MG63 (cell line): Measurements from ENCODE around the gene RTN4R. TPM values are rescaled to one million over a fixed set of nuclear protein-coding genes. Genes with fewer than 3 reads are reported as not detected.

ENCODE experiments used
- DNase-seq: peaks from one replicate; pipeline ENCODE4 v3.0.0-alpha.2; 2020
- H3K27me3 ChIP-seq: fragments of 250-450 bp; sonication (Bioruptor Pico); 2 replicates; pipeline ENCODE4 v1.5.1; 2020; ENCODE audit warnings: mild to moderate bottlenecking, moderate library complexity
- H3K36me3 ChIP-seq: fragments of 250-450 bp; sonication (Bioruptor Pico); 2 replicates; pipeline ENCODE4 v1.5.1; 2020; ENCODE audit warnings: mild to moderate bottlenecking, moderate library complexity
- H3K4me3 ChIP-seq: fragments of 250-450 bp; sonication (Bioruptor Pico); 2 replicates; pipeline ENCODE4 v1.5.1; 2020; ENCODE audit warnings: mild to moderate bottlenecking, moderate library complexity
- H3K9me3 ChIP-seq: fragments of 250-450 bp; sonication (Bioruptor Pico); 2 replicates; pipeline ENCODE4 v1.5.1; 2020; ENCODE audit warnings: mild to moderate bottlenecking, moderate library complexity
- total RNA-seq: library from RNA; depleted of rRNA; stranded (reverse); fragments of >200 nt; shearing (Covaris generic); gene quantifications from 2 replicates; pipeline ENCODE4 v1.2.3, GENCODE V29; 2014; ENCODE audit warnings: low replicate concordance

Gene RTN4R
- total RNA-seq, 1 experiment from 2014 or later = 5.7 TPM

DNA sequence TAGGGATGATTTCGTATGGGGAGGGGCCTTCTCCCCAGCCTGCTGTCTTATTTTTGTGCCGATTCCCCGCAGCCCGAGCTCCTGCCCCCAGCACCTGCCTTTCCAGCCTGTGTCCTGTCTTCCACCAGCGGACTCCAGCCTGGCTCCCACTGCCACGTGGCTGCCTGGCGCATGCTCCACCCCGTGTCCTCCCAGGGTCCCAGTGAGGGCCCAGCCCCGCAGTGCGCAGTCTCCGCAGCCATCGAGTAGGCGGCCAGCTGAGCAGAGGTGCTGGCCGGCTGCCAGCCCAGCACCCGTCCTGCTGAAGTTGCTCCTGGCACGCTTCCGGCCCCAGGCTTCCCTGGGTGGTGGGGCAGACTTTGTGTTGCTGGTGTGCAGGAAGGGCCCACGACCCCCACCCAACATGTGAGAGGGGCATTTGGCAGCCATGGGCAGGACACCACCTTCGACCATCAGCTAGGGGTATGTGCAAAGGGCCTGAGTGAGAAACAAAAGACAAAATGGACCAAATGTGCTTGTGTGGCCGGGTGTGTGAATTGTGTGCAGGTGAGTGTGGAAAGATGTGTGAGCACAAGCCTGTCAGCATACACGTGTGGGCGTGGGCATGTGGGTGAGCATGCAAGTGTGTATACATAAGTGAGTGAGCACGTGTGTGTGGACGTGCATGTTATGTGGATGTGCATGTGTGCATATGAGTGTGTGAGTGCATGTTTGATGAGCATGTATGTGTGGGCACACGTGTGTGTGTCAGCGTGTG is 55.9 kb downstream of the RTN4R start:
- Histone ChIP-seq H3K4me3 (no peak overlapping the region), H3K27me3 (no peaks in the 10 kb centered on the region), H3K36me3 (no peaks in the 10 kb centered on the region), H3K9me3 (no peaks in the 10 kb centered on the region)
- DNase-seq = no peak

DNA sequence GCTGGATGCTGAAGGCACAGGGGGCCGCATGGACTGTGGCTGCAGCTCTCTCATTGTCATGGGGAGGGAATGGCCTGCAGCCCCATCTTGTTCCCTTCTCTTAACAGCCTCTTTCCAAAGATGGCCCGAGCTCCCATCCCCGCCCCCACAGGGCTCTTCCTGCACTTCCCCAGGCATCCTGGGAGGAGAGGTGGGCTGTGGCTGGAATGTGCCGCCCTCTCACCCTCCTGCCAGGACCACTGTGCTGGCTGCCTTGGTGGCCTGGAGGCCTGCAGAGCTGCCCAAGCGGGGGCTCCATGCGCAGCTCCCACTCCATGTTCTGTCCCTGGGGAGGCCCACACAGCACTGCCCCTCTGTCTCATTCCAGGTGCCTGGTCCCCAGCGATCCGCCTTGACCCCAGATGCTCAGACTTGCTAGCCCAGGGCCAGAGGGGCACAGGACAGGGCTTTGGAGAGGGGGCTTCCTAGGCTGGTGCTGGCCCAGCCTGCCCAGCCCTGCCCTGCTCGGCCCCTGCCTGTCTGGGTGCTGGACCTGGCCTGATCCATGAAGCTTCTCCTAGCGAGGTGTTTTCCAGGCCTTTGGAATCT is 56.6 kb downstream of the RTN4R start:
- Histone ChIP-seq H3K4me3 (no peak overlapping the region), H3K9me3 (no peaks in the 10 kb centered on the region)

DNA sequence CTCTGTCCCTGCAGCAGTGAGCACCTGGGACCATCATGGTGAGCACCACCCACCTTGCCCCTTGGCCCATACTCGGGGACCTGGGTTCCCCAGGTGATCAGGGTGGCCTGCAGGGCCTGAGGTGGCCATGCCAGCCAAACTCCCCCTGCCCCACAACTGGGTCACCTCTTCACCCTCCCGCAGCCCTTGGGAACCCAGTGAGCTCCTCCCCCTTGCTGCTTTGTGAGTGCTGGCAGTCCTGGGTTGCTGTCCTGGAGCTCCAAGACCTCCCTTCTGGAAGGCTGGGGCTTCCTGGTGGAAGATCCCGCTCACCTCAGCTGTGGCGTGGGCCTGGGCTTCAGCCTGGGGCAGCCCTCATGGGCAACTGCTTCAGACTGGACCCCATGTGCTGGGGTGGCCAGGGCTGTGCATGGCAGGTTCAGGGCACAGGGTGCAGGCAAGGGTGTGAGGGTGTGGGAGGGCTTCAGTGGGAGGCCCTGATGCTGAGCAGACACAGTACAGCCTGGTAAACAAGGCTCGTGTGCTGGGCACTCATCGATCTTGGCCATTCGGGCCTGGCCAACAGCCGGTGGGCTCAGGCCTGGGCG is 57.6 kb downstream of the RTN4R start:
- H3K4me3 ChIP-seq = no peak overlapping the region
- H3K9me3 ChIP-seq = no peaks in the 10 kb centered on the region
- no peaks in the 10 kb centered on the region for H3K36me3 ChIP-seq
- no peak for DNase-seq
- H3K27me3 ChIP-seq = no peaks in the 10 kb centered on the region

More for the DNA sequence above, 56.6 kb downstream of the RTN4R start:
- H3K36me3 ChIP-seq = no peaks in the 10 kb centered on the region
- no peaks in the 10 kb centered on the region for H3K27me3 ChIP-seq
- DNase-seq = no peak

DNA sequence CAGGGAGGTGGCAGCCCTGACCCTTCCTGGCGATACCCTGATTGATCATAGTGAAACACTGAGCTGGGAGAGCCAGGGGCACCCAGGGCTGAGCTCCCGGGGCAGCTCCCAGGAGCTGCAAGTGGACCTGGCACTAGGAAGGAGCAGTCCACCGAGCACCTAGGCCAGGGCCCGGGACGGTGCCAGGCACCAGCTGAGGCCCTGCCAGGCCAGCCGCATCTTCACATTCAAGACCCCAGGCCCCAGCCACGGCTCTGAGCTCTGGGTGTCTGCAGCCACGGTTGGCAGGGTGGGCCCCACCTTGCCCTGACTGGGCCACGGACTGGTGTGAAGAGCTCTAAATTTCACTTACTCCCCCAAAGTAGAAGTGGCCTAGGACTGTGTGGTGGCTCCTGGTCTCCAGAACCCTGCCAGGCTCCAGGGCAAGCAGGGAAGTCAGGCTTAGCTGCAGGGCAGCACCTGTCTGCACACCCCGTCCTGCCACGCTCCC is 58.3 kb downstream of the RTN4R start:
- no peak overlapping the region for H3K4me3 ChIP-seq
- no peaks in the 10 kb centered on the region for H3K36me3 ChIP-seq
- no peaks in the 10 kb centered on the region for H3K27me3 ChIP-seq
- DNase-seq = no peak
- no peaks in the 10 kb centered on the region for H3K9me3 ChIP-seq

DNA sequence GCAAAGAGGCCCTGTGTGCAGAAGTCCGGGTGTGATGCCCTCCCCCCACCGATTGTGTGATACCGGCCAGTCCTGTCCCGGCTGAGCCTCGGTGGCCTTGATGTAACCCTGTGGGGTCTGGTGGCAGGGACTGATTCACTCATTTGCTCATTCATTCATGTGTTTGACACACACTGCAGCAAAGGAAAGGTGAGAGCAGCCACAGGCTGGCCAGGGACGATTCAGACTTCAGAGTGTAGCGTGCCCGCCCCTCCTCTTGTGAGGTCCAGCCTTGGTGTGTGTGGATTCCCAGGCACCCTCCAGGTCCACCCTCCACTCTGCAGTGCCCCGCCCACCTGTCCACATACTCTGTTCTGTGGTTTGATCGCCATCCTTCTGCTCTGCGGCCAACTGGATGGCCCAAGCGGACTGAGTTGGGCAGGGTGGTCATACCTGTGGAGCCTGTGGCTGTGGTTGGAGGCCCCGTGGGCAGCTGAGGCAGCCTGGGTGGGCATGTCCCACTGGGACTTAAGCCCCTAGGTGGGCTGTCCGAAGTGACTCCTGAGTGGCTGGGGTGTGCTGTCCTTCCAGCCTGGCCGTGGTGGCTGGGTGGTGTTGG is 59.3 kb downstream of the RTN4R start:
- Histone ChIP-seq H3K9me3 (no peaks in the 10 kb centered on the region), H3K36me3 (no peaks in the 10 kb centered on the region), H3K27me3 (no peaks in the 10 kb centered on the region), H3K4me3 (no peak overlapping the region)
- no peak for DNase-seq

DNA sequence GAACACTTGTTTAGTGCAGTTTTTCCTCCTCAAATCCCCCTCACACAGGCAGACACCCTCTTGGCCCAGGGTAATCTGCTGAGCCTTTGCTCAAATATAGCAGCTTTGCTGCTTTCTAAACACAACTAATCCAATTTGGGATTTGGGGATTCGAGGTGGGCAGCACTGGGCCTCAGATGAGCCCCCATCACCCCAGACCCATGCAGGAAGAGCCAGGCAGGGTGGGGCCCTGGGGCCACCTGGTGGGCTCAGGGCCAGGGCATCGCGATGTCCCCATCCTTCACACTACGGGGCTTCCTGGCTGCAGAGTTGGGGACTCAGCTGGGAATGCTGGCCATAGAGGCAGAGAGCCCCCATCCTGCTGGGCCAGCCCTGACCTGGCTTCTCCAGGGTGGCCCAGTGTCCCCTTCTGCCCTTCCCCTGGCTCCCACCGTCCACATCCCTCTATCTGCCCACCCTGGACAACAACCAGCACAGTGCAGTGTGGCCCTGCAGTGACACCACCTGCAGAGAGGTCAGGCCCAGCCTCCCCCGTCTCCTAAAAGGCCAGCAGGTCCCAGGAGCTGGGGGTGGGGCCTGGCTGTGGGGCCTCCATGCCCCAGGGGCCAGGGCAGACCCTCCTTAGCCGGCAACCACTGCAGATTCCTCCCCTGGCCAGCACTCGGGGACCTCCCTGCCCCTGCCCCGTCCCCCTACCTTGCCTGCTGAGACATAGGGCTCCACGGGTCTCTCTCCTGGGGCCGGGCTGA is 60.7 kb downstream of the RTN4R start:
- no peaks in the 10 kb centered on the region for H3K9me3 ChIP-seq
- H3K4me3 ChIP-seq = peak overlapping the region; percentile 67
- no peaks in the 10 kb centered on the region for H3K27me3 ChIP-seq
- no peak for DNase-seq
- H3K36me3 ChIP-seq = no peaks in the 10 kb centered on the region

DNA sequence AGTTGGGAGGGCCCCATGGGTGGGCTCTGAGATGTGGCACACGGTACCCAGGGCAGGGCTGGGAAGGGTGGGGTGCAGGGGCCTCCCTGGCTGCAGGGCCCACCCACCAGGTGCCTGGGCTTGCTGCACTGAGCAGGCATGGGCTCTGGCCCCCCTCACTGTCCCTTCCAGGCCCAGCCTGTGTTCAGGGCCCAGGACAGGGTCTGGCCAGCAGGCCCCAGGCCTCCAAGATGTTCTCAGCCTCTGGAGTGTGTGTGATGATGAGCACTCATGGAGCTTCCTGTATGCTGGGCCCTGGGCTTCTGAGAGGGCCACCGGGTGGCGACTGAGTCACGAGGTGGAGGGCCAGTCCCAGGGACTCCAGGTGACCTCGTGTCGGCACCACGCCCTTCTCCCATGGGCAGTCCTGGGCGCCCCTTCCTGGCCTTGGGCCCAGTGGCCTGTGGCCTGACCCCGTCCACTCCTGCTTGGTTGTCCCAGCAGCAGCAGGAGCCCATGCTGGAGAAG is 61.4 kb downstream of the RTN4R start:
- Histone ChIP-seq H3K4me3 (peak overlapping the region; percentile 67), H3K9me3 (no peaks in the 10 kb centered on the region), H3K36me3 (no peaks in the 10 kb centered on the region), H3K27me3 (no peaks in the 10 kb centered on the region)
- peak; percentile 32 for DNase-seq

DNA sequence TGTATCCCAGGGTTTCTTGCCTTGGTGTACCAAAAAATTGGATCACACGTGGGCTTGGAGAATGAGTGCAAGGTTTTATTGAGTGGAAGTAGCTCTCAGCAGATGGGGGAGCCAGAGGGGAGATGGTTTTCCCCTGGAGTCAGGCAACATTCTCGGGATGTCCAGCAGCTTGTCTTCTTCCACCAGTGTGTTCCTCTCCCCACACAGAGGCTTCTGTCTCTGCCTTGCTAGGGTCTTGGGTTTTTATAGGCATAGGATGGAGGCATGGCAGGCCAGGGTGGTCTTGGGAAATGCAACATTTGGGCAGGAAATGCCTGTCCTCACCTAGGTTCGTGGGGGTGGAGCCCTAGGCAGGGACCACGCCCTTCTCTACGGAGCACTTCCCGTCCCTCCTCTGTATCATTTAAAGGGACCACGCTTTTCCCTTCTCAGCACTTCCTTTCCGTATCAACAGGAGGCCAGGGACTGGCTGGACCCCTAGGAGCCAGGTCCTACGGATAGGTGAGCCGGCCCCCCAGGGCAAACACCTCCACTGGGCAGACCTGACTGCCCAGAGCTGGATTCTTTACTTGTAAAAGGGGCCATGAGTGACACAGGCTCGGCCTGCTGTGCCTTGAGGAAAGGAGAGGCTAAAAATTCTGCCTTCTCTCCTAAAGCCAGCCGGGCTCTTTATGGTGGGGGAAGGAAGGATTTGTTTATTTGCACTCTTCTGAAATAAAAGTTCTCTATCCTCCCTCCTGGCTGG is 62.0 kb downstream of the RTN4R start:
- peak overlapping the region; percentile 67 for H3K4me3 ChIP-seq
- DNase-seq = peak; percentile 60
- H3K27me3 ChIP-seq = no peaks in the 10 kb centered on the region
- no peaks in the 10 kb centered on the region for H3K36me3 ChIP-seq
- no peaks in the 10 kb centered on the region for H3K9me3 ChIP-seq

DNA sequence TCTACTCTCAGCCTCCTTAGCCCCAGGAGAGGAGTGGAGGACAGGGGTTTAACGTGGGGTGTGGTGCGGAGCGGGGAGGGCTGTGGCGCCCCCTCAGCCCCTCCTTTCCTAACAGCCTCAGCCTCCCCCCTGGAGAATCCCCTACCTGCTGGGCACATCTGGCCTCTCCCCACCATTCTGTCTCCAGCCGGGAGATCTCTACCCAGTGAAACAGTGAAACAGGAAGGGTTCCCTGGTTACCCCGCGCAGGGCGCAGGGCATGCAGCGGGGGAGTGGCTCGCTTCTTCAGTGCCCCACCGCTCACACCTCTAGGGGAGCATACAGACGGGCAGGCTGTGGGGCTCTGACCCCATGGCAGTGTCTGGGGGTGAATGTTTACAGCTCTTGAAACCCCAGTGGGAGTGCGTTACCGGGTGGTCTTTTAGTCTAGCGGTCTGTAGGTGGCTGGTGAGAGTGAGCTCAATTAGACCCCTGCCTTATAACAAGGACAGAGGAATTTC is 62.6 kb downstream of the RTN4R start:
- Histone ChIP-seq H3K4me3 (no peak overlapping the region), H3K27me3 (no peaks in the 10 kb centered on the region), H3K36me3 (no peaks in the 10 kb centered on the region), H3K9me3 (no peaks in the 10 kb centered on the region)
- DNase-seq = no peak

DNA sequence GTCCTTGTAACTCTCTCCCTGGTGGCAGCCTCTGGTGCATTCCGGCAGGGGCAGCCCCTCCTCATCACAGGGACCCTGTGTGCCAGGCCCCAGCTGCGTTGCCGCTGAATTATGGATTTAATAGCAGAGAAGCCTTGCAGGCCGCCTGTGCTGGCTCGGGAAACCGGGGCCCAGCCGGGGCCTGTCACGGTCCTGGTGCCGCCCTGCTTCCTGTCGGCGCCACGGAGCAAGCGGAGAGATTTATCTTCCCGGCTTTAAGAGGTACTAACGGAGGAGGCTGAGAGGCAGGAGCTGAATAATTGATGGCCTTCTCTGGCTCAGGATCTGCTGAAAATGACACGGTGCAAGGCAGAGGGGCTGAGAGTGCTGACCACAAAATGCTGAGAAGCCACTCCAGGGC is 63.3 kb downstream of the RTN4R start:
- DNase-seq = no peak
- peaks cover under 1% of the 10 kb centered on the region; the same call in 1 of the 2 replicates for H3K27me3 ChIP-seq
- no peaks in the 10 kb centered on the region for H3K9me3 ChIP-seq
- H3K4me3 ChIP-seq = no peak overlapping the region
- H3K36me3 ChIP-seq = no peaks in the 10 kb centered on the region

DNA sequence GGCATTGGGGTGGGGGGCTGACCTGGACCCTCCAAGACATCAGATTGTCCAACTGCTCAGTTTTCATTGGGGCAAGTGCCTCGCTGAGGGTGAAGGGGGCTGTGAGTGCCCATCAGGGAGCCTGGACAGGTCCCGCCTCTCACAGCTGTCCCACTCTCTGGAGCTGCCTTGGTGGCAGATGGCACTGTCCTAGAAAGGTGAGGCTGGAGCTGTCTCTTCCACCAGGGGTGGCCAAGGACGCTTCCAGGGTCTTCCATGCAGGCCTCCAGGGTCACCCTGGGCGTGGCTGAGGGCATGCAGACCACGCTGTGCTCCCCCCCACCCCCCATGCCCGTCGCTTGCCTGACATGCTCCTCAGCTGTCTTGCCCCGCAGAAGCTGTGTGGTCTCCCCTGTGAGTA is 63.8 kb downstream of the RTN4R start:
- DNase-seq = no peak
- H3K9me3 ChIP-seq = no peaks in the 10 kb centered on the region
- H3K27me3 ChIP-seq = peaks cover 2% of the 10 kb centered on the region; the same call in 1 of the 2 replicates
- H3K4me3 ChIP-seq = no peak overlapping the region
- no peaks in the 10 kb centered on the region for H3K36me3 ChIP-seq

DNA sequence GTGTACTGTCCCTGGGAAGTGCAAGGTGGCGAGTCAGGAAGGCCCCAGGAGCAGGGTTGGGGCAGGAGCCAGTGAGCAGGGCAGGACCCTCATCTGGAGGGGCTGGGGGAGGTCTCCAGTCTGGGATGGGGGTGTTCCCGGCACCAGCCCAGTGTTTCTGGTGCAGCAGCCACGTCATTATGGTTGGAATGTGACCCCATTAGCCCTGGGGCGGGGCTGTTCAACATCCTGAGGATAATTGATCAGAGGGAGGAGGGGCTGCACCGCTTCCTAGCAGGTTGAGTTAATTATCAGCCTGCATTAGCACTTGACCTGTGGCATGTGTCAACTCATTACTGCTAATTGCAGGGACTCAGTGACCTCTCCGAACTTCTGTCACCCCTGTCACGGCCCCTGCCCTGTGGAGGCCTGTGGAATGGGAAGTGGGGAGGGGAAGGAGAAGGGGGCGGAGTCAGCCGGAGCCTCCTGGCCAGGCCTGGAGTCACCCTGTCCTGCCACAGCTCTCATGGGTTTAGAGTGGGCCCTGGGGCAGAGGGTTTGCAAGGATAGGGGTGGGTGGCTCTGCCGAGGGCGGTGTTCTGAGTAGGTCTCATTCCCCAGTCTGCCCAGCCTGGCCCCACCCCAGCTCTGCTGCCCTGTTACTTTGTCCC is 64.4 kb downstream of the RTN4R start:
- H3K27me3 ChIP-seq = peaks cover 2% of the 10 kb centered on the region; the same call in 1 of the 2 replicates
- DNase-seq = peak; percentile 40
- H3K36me3 ChIP-seq = no peaks in the 10 kb centered on the region
- no peak overlapping the region for H3K4me3 ChIP-seq
- H3K9me3 ChIP-seq = no peaks in the 10 kb centered on the region

DNA sequence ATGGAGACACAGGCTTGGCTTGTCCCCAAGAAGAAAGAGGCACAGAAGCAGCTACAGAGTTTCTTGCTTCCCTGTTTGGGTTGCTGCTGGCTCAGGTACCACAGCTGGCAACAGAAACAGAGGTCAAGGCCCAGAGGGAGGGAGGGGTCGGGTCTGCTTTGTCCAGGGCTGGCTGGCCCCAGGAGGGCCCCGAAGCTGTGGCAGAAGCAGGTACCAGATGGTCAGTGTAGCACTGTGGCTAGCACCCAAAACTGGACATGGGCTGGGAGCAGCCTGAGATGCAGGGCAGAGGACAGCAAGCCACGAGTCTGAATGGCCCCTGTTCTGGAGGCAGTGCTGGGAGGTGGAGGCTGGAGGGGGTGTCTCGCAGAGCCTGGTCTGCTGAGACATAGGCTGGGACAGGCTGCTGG is 65.0 kb downstream of the RTN4R start:
- no peaks in the 10 kb centered on the region for H3K9me3 ChIP-seq
- DNase-seq = no peak
- H3K4me3 ChIP-seq = no peak overlapping the region
- no peaks in the 10 kb centered on the region for H3K36me3 ChIP-seq
- peaks cover 2% of the 10 kb centered on the region; the same call in 1 of the 2 replicates for H3K27me3 ChIP-seq

DNA sequence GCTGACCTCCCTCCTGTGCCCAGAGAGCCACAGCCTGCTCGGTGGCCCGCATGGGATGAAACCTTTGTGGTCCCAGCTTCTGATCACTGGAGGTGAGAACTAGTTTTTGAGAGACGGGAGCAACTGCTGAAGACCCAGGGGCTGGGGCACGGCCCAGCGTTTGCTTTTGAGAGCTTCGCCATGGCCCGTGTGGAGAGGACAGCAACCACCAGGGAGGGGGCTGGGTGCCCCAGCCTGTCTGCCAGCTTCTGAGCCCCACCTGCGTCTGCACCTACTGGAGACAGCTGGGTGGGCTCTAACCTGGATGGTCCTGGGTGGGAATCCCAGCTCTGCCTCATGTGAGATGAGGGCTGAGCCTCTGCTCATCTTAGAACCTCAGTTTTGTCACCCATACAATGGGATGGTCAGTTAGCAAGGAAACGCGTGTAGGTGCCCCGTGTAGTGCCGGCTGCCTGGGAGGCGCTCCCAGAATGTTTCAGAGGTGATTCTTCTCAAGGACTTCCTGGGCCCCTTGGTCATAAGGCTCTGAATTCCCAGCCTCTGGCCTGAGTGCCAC is 66.2 kb downstream of the RTN4R start:
- DNase-seq = no peak
- Histone ChIP-seq H3K9me3 (no peaks in the 10 kb centered on the region), H3K36me3 (no peaks in the 10 kb centered on the region), H3K4me3 (no peak overlapping the region), H3K27me3 (peaks cover 2% of the 10 kb centered on the region; the same call in 1 of the 2 replicates)

DNA sequence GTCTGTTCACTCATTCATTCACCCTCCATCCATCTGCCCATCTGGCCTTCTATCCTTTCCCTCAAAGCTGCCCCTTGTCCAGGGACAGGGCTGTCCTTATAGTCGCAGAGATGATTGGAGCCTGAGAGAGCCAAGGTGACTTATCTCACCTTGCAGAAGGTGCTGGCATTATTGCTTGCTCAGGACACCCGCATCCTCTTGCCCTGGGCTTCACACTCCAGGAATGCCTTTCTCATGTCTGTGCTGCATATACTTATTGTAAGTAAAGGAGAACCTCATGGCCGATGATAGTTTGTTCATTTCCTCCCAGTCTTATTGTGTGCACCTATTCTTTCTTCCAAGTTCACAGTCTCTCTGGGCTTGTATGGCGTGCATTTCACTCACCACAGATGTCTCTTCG is 68.2 kb downstream of the RTN4R start:
- H3K4me3 ChIP-seq = no peak overlapping the region
- no peak for DNase-seq
- no peaks in the 10 kb centered on the region for H3K9me3 ChIP-seq
- H3K36me3 ChIP-seq = no peaks in the 10 kb centered on the region
- peaks cover 2% of the 10 kb centered on the region; the same call in 1 of the 2 replicates for H3K27me3 ChIP-seq
